ENCODE measurements around the gene CRACR2A.

GRCh38 chr12:3656946-3657622, 95.8 kb downstream of the CRACR2A start:
- TF ChIP-seq CTCF (IDR thresholded peaks at IDR 0.05) (no peak), POLR2A (IDR thresholded peaks at IDR 0.05) (no peak)
